ENCODE results near the gene SP1. TPM values are rescaled to one million over a fixed set of nuclear protein-coding genes. Genes with fewer than 3 reads are reported as not detected.

Gene SP1
- total RNA-seq, 1 experiment from 2014 or later = 96.8 TPM

GRCh38 chr12:53379389-53380103 is 430 bp upstream of the SP1 start:
- H3K4me2 ChIP-seq (ENCODE audit: low read length) = peak overlapping the region; percentile 85
- TF ChIP-seq SIN3A (IDR thresholded peaks at IDR 0.05; ENCODE audit: low read depth) (no peak), JUND (IDR thresholded peaks at IDR 0.05) (no peak), POLR2A (IDR thresholded peaks at IDR 0.05; ENCODE audit: borderline replicate concordance, extremely low read depth, insufficient read depth, insufficient read length) (no peak), RAD21 (IDR thresholded peaks at IDR 0.05; ENCODE audit: low read depth) (no peak), ATF3 (IDR thresholded peaks at IDR 0.05) (no peak), ZBTB33 (IDR thresholded peaks at IDR 0.05; ENCODE audit: extremely low read depth, insufficient replicate concordance, low read length) (no peak), SP1 (IDR thresholded peaks at IDR 0.05; ENCODE audit: low read depth) (no peak), EZH2 (IDR thresholded peaks at IDR 0.05) (no peak), ZNF274 (IDR thresholded peaks at IDR 0.05; ENCODE audit: low read depth, low read length) (no peak), CEBPB (IDR thresholded peaks at IDR 0.05; ENCODE audit: low read depth) (no peak), EZH2phosphoT487 (IDR thresholded peaks at IDR 0.05; ENCODE audit: borderline replicate concordance) (no peak), EGR1 (IDR thresholded peaks at IDR 0.05; ENCODE audit: low read depth) (no peak), CBX3 (IDR thresholded peaks at IDR 0.05; ENCODE audit: low read depth) (no peak), ELF1 (IDR thresholded peaks at IDR 0.05; ENCODE audit: borderline replicate concordance, low read depth) (no peak), ZFX (IDR thresholded peaks at IDR 0.05) (no peak), REST (IDR thresholded peaks at IDR 0.05; ENCODE audit: low read depth) (no peak), SRF (IDR thresholded peaks at IDR 0.05; ENCODE audit: low read depth) (no peak), FOSL1 (IDR thresholded peaks at IDR 0.05; ENCODE audit: low read depth) (no peak), POLR2AphosphoS5 (IDR thresholded peaks at IDR 0.05; ENCODE audit: low read depth, low read length) (peak; percentile 95), TCF7L2 (IDR thresholded peaks at IDR 0.05; ENCODE audit: borderline replicate concordance, extremely low read depth, insufficient read depth, insufficient read length) (peak; percentile 58)
- TF ChIP-seq, protein P1, sequence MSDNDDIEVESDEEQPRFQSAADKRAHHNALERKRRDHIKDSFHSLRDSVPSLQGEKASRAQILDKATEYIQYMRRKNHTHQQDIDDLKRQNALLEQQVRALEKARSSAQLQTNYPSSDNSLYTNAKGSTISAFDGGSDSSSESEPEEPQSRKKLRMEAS (IDR thresholded peaks at IDR 0.05) = no peak

More at GRCh38 chr12:53379389-53380103, 430 bp upstream of the SP1 start:
- Histone ChIP-seq H3K4me3 (replicated peaks in 1 of 2; ENCODE audit: low read depth in 1 of 2, low read length in 2 of 2) (peak overlapping the region; percentile 63 to 71), H4K20me1 (ENCODE audit: insufficient read depth) (no peaks in the 10 kb centered on the region), H3K9me2 (ENCODE audit: insufficient read depth) (no peaks in the 10 kb centered on the region), H3K36me3 (ENCODE audit: control insufficient read depth in 1 of 2, insufficient read depth in 2 of 2, low read length in 2 of 2) (peaks cover 15 to 22% of the 10 kb centered on the region in 2 experiments), H3K9me3 (ENCODE audit: control insufficient read depth in 1 of 2, insufficient read depth in 1 of 2, low read depth in 1 of 2, low read length in 2 of 2) (no peaks in the 10 kb centered on the region), H3K27me3 (ENCODE audit: insufficient read depth, low read length) (no peaks in the 10 kb centered on the region), H2AFZ (ENCODE audit: low read depth, low read length, poor library complexity, severe bottlenecking) (no peak overlapping the region), H3K79me2 (ENCODE audit: insufficient read depth, low read length) (peaks cover 34% of the 10 kb centered on the region), H3K4me1 (ENCODE audit: control insufficient read depth in 1 of 2, insufficient read depth in 2 of 2, low read length in 2 of 2) (peaks cover 28 to 51% of the 10 kb centered on the region in 2 experiments), H3K9ac (ENCODE audit: low read length) (peak overlapping the region; percentile 82), H3K27ac (ENCODE audit: low read depth, low read length) (peak overlapping the region; percentile 89)
- BruUV-seq (replicated peaks) = no TSS peak
- intact Hi-C loops (cut with micrococcal nuclease) = loop anchor here (2.0 to 5.0 kb wide), 3 partner anchors 41 to 73 kb away; partner anchors contain the start of gene PCBP2
- peak; percentile 100 for DNase-seq (ENCODE audit: low read depth, low spot score)
- peak; percentile 78 for ATAC-seq
- CTCF ChIA-PET = interaction anchor here (1.0 to 6.9 kb wide), 6 partner anchors 27 to 129 kb away, joined by 3 to 99 read pairs (median 12); partner anchors contain the start of gene AAAS
- POLR2A ChIA-PET = interaction anchor here (0.6 to 3.5 kb wide), 16 partner anchors 8 to 301 kb away, joined by 3 to 32 read pairs (median 6); partner anchors contain the start of genes AAAS, SPRYD3 and TARBP2
- RAD21 ChIA-PET (ENCODE audit: low non-redundant PET in 1 of 2, low total read pairs in 2 of 2, uncharacterized antibody in 2 of 2, unreplicated experiment in 2 of 2) = interaction anchor here (0.7 to 1.2 kb wide), 3 partner anchors 27 to 53 kb away, joined by 3 to 7 read pairs (median 6); no protein-coding TSS in a partner anchor
